Measurements from ENCODE around the gene BTN1A1.

DNA sequence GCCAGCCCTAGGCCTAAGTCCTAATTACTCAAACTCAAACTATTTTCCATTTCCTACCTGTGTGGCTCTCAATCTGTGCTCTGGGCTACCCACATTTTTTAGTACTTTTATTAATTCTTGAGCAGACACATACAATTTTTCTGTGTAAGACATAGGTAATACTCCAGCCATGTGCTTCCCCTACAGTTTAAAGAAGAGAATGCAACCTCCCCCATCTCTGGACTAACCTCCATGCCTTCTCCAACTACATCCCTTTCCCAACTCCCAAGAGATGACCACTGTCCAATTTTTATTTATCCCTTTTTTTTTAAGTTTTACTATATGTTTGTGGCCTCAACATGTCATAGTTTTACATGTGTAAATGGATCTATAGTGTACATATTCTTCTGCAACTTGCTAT lies 43.9 kb downstream of the BTN1A1 start:
- TF ChIP-seq, protein P1, sequence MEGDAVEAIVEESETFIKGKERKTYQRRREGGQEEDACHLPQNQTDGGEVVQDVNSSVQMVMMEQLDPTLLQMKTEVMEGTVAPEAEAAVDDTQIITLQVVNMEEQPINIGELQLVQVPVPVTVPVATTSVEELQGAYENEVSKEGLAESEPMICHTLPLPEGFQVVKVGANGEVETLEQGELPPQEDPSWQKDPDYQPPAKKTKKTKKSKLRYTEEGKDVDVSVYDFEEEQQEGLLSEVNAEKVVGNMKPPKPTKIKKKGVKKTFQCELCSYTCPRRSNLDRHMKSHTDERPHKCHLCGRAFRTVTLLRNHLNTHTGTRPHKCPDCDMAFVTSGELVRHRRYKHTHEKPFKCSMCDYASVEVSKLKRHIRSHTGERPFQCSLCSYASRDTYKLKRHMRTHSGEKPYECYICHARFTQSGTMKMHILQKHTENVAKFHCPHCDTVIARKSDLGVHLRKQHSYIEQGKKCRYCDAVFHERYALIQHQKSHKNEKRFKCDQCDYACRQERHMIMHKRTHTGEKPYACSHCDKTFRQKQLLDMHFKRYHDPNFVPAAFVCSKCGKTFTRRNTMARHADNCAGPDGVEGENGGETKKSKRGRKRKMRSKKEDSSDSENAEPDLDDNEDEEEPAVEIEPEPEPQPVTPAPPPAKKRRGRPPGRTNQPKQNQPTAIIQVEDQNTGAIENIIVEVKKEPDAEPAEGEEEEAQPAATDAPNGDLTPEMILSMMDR (IDR thresholded peaks at IDR 0.05; ENCODE audit: insufficient read depth, low read length, poor library complexity, severe bottlenecking): peak; percentile 18
- no peak for TF ChIP-seq EZH2phosphoT487 (conservative IDR thresholded peaks at IDR 0.05; ENCODE audit: low read length)
